IPS DF 6.9 (cell line): Measurements from ENCODE around the gene KMO.

Experiments
- DNase-seq: peaks from one replicate; pipeline ENCODE4 v3.0.0-alpha.2; 2013; ENCODE audit warnings: low read depth, low spot score
- H3K27ac ChIP-seq: one replicate; pipeline ENCODE4 v1.5.1; 2013; ENCODE audit warnings: low read length, control low read depth
- H3K27me3 ChIP-seq: 2 replicates; pipeline ENCODE4 v1.6.1; 2013; ENCODE audit warnings: mild to moderate bottlenecking, low read length; ENCODE audit not compliant: control insufficient read depth, insufficient read depth
- H3K36me3 ChIP-seq: 2 replicates; pipeline ENCODE4 v1.6.1; 2013; ENCODE audit warnings: low read length; ENCODE audit not compliant: control insufficient read depth, insufficient read depth
- H3K4me1 ChIP-seq: 2 replicates; pipeline ENCODE4 v1.6.1; 2013; ENCODE audit warnings: low read length; ENCODE audit not compliant: control insufficient read depth, insufficient read depth
- H3K4me3 ChIP-seq: 2 replicates; pipeline ENCODE4 v1.5.1; 2013; ENCODE audit warnings: mild to moderate bottlenecking, low read length
- H3K9me3 ChIP-seq: 2 replicates; pipeline ENCODE4 v1.6.1; 2013; ENCODE audit warnings: low read length, inconsistent platforms; ENCODE audit not compliant: control insufficient read depth, insufficient read depth
- WGBS: extraction: QIAGEN DNeasy Blood & Tissue Kit; methylation state at CpG from one replicate; pipeline ENCODE4 v1.1.7; 2013; ENCODE audit warnings: mixed read lengths, missing lambda C conversion rate; ENCODE audit not compliant: insufficient read length, insufficient coverage; 5-methylcytosine and 5-hydroxymethylcytosine counted together

Gene KMO

DNA sequence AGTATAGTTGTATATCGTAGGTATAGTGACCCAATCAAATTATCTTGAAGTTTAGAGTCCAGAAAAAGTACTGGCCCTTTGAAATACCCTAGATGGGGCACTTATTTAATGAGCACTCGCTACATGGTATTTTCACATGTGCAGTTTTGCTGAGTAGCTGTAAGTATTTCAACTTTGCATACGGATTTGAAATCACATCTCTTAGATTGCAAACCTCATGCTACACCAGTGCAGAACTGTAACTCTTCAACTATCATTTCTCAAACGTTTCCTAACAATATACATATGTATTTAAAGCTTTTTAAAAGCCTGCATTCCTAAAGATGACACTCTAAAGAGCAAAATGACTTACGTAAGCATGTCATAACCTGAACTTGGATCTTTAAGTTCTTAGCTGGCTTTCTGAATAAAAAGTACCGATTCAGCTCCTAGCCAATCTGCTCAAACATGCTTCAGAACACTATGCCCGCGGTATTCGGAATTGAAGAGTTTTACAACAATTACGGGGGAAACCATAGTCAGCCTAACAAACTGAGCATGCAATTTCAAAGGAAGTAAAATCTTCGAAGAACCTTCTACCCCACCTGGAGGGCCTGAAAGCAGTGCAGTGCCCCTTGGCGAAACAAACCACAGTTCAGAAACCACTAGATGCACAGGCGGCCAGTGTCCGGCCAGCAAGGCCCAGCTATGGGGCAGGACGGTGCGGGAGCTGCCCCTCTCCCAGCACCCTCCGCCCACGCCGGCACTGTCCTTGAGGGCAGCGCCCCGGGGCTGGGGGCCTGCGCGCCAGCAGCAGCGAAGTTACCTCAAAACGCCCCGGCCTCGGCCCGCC lies 13.5 kb upstream of the KMO start:
- no peaks in the 10 kb centered on the region for H3K36me3 ChIP-seq
- DNase-seq: no peak
- H3K4me3 ChIP-seq: peak overlapping the region; percentile 62
- no peaks in the 10 kb centered on the region for H3K4me1 ChIP-seq
- no peak overlapping the region for H3K27ac ChIP-seq
- WGBS: no CpG with 5 or more reads among the region's 28 CpGs
- H3K9me3 ChIP-seq: no peaks in the 10 kb centered on the region
- H3K27me3 ChIP-seq: no peaks in the 10 kb centered on the region

DNA sequence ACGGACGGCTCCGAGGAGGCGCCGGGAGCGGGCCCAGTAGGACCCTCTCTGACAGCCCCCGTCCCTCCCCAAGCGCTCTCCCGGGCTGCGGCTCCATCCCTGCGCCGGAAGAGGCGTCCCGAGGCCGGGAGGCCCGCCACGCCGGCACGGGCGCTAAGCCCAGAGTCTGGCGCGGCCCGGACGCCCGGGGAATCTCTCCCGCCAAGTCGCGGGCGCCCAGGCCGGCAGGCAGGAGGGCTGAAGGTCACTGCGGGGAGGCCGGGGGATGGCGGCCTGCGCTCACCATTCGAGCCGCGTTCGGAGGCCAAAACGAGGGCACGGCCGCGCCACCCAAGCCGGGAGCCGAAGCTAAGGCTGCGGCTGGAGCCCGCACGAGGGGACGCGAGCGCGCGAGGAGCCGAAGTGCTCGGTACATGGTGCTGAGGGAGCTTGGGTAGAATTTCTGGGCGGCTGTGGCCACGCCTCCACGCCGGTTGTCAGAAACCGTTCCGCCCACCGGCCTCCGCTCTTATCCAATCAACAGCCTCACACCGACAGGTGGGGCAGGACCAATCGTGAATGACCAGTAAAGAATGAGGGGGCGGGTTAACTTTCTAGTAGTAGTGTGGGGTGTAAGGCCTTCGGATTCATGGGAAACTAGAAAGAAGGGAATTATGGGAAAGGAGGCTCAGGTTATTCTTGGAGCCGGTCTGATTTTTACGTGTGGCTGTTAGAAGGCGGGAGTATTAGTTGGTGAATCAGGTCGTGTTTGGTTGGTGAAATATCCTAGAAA lies 12.7 kb upstream of the KMO start, which contains the start of gene FH:
FH (minus strand) TSS at position 448 of the 772 bp plus-strand sequence; CDS start at position 415, 33 bp downstream.
- Histone ChIP-seq H3K9me3 (no peaks in the 10 kb centered on the region), H3K4me1 (no peaks in the 10 kb centered on the region), H3K36me3 (no peaks in the 10 kb centered on the region), H3K27ac (no peak within 1 kb of the TSS), H3K27me3 (no peaks in the 10 kb centered on the region), H3K4me3 (peak within 1 kb of the TSS; percentile 62)
- peak; percentile 84 for DNase-seq
- no CpG with 5 or more reads among the region's 70 CpGs for WGBS

DNA sequence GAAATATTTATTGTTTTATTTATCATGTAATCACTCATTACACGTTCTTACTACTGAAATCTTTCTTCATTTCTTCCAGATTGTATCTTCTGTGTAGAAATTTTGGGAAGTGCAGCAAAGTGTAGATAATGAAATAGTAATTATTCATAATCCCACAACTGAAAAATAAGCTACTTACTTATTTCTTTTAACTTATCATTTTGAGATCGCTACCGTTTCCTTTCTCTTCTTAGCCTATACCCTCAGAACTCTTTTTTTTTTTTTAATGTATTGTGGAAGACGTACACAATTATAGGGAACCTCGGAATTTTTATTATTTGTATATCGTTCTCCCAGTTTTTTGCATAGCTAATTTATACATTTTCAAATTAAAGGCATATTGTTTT lies 12.1 kb upstream of the KMO start:
- no CpG with 5 or more reads among the region's 6 CpGs for WGBS
- Histone ChIP-seq H3K27ac (no peak overlapping the region), H3K27me3 (no peaks in the 10 kb centered on the region), H3K36me3 (no peaks in the 10 kb centered on the region), H3K9me3 (no peaks in the 10 kb centered on the region), H3K4me3 (peak overlapping the region; percentile 16; the same call in 1 of the 2 replicates), H3K4me1 (no peaks in the 10 kb centered on the region)
- no peak for DNase-seq

DNA sequence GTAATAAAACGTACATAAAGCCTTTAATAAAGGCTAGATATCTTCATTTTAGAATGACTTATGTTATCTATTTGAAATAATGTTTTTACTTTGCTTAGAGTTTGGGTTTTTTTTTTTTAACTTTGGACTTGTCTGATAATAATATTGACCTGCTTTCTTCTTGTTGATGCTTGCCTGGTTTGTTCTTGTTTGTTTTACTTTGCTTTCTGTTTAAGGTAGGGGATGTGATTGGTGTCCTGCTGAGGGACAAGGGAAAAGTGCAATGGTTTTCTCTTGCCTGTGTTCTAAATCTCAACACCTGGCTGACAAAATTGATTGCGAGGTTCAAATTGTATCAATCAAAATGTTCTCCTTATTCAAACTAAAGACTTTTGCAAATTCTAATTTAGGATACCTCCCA lies 10.5 kb upstream of the KMO start:
- WGBS: no CpG with 5 or more reads among the region's 2 CpGs
- Histone ChIP-seq H3K27ac (no peak overlapping the region), H3K36me3 (no peaks in the 10 kb centered on the region), H3K27me3 (no peaks in the 10 kb centered on the region), H3K9me3 (no peaks in the 10 kb centered on the region), H3K4me1 (no peaks in the 10 kb centered on the region), H3K4me3 (no peak overlapping the region)
- DNase-seq: no peak

DNA sequence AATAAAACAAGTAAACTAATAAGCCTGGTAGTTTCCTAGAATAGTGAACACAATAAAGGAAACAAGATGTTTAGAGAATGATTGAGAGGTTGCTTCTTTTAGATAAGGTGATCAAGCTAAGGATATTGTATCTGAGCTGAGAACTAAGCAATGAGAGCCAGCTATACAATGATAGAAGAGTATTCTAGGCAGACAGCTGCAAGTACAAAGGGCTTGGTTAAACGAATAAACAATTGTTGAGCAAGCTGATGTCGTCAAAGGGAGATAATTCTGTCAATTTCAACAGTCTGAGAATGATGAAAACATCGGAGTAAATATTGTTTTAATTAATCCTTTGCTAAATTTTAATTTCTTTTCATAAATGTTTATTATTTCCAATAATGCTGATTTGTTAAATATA lies 7.2 kb upstream of the KMO start:
- Histone ChIP-seq H3K4me1 (no peaks in the 10 kb centered on the region), H3K27ac (no peak overlapping the region), H3K36me3 (no peaks in the 10 kb centered on the region), H3K9me3 (no peaks in the 10 kb centered on the region), H3K4me3 (no peak overlapping the region), H3K27me3 (no peaks in the 10 kb centered on the region)
- WGBS: no CpG with 5 or more reads among the region's 3 CpGs
- no peak for DNase-seq

DNA sequence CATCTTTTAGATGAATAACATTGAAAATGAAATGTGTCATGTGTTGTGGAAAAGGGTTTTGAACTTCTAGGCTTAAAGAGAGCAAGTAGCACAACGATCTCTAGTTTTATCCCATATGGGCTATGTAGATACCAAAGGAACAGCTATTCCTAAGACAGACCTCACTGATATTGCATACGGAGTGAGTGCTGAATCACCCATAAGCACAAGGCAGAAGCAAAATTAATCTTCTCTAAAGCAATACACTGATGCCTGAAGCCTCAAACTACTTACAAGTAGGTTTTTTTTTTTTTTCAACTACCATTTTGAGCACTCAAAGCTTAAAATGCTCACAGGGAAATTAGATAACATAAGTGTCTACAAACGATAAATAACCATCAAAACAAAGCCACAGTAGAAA lies 5.0 kb upstream of the KMO start:
- no peaks in the 10 kb centered on the region for H3K36me3 ChIP-seq
- H3K4me3 ChIP-seq: no peak overlapping the region
- no peaks in the 10 kb centered on the region for H3K9me3 ChIP-seq
- no peak for DNase-seq
- H3K4me1 ChIP-seq: no peaks in the 10 kb centered on the region
- no peaks in the 10 kb centered on the region for H3K27me3 ChIP-seq
- H3K27ac ChIP-seq: no peak overlapping the region
- WGBS: no CpG with 5 or more reads among the region's 3 CpGs

DNA sequence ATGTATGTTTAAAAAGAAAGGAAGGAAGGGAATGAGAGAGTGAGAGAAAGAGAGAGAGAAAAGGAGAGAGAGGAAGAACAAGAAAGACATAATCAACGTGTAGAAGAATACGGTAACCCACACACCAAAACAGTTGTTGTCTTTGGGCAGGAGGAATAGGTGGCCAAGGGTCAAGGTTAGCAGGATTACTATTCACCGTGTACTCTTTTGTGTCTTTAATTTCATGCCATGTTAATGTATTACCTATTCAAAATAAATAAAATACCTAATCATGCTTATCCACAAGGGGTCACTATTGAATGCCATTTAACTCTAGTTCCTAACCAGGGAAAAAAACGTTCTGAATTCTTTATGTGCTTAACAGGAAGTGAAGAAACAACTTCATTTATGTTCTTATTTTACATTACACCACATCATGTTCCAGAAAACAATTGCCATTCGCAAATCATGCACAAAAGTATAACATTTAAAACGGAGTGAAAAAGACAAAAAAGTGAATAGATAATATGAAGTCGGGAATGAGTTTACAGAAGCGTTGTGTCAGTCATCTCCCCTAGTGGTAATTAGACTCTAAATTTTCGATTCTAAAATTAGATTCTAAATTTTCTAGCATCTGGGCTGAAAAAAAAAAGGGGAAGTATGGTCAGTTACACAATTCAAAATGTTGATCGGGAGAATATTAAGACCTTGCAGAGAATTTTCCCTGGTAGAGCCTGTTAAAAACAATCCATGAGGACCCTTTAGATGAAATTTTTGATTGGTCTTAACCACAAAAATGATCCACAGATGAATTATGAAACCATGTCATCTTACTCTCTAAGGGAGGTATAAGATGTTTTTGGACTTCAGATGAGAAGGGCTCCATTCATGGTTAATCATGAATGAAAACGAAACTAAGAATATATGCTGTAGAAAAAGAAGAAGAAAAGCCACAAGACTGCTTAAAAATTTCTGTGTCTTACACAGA lies 700 bp upstream of the KMO start:
- Histone ChIP-seq H3K27ac (no peak overlapping the region), H3K4me3 (no peak overlapping the region), H3K9me3 (no peaks in the 10 kb centered on the region), H3K36me3 (no peaks in the 10 kb centered on the region), H3K4me1 (no peaks in the 10 kb centered on the region), H3K27me3 (no peaks in the 10 kb centered on the region)
- DNase-seq: no peak
- no CpG with 5 or more reads among the region's 11 CpGs for WGBS

DNA sequence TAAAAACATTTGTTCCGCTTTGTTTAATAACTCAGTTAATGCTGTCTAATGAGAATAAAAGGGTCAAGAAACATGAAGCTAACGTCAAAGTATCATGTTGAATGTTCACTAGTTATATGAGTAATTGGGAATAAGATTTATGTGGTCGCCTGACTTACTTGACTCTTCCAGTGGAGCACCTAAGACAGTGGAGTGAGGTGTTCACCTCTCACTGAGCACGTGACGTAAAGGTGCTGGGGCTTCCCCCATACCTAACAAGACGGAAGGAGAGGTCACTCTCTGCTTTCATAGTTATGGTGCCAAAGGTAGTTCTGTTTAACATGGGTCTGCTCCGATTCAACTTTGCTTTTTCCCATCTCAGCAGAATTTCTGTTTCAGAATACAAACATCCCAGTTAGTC lies 686 bp downstream of the KMO start:
- WGBS: no CpG with 5 or more reads among the region's 7 CpGs
- Histone ChIP-seq H3K27me3 (no peaks in the 10 kb centered on the region), H3K4me3 (no peak overlapping the region), H3K36me3 (no peaks in the 10 kb centered on the region), H3K27ac (no peak overlapping the region), H3K9me3 (no peaks in the 10 kb centered on the region), H3K4me1 (no peaks in the 10 kb centered on the region)
- no peak for DNase-seq

DNA sequence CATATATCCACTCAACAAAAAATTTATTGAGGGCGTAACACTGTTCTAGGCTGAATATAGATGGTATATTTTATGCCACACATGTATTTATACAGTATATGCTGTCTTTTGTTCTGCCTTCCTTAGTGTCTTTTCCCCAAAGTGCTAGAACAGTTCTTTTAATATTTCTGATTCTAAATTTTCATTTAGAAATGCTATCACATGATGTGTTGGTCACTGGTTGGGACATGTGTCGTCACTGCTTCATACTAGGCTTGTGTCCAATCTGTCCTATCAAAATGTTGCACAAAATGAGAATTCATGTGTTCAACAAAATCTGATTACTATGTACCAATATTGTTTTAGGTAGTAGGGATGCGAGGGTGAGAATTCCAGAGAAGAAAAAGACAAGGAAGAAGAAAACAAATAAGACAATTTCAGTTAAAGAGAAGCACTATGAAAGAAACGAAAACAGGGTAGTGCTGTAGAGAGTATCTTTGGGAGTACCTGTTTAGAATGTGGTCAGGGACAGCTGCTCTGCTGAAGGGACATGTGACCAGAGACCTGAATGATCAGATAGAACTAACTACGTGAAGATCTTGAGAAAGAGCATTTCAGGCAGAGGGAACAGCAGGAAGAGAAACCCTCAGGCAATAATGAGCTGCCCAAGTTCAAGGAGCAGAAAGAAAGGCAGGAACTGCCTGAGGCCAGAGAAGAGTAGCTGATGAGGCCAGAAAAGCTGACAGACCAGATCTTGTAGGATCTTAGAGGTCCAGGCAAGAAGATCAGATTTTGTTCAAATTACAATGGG lies 1.3 kb downstream of the KMO start:
- no peak for DNase-seq
- Histone ChIP-seq H3K27ac (no peak overlapping the region), H3K4me3 (no peak overlapping the region), H3K9me3 (no peaks in the 10 kb centered on the region), H3K27me3 (no peaks in the 10 kb centered on the region), H3K36me3 (no peaks in the 10 kb centered on the region), H3K4me1 (no peaks in the 10 kb centered on the region)
- WGBS: no CpG with 5 or more reads among the region's 5 CpGs
